HepG2 (cell line): Measurements from ENCODE around the gene ANO6. TPM values are rescaled to one million over a fixed set of nuclear protein-coding genes. Genes with fewer than 3 reads are reported as not detected.

ENCODE experiments used
- CBX5 ChIP-seq: sonication (generic); formaldehyde crosslinking; IDR thresholded peaks from 2 replicates; pipeline ENCODE4 v1.4.0; 2020; ENCODE audit warnings: missing genetic modification reagents, borderline replicate concordance
- CCDC6 ChIP-seq: sonication (generic); formaldehyde crosslinking; IDR thresholded peaks from 2 replicates; pipeline ENCODE4 v1.8.1; 2022; ENCODE audit warnings: mild to moderate bottlenecking, missing genetic modification reagents, moderate library complexity
- DPF2 ChIP-seq: sonication (generic); formaldehyde crosslinking; IDR thresholded peaks from 2 replicates; pipeline ENCODE4 v1.4.0; 2020; ENCODE audit warnings: mild to moderate bottlenecking, low read depth, missing genetic modification reagents, borderline replicate concordance
- ESRRA ChIP-seq: sonication (generic); formaldehyde crosslinking; IDR thresholded peaks from 2 replicates; pipeline ENCODE4 v1.5.1; 2020; ENCODE audit warnings: mild to moderate bottlenecking, low read depth, missing genetic modification reagents
- ETV5 ChIP-seq: IDR thresholded peaks from 2 replicates; pipeline ENCODE4 v1.6.1; 2018; ENCODE audit warnings: missing biosample characterization, missing genetic modification reagents, inconsistent platforms, borderline replicate concordance
- FOXA3 ChIP-seq: IDR thresholded peaks from 2 replicates; pipeline ENCODE4 v1.6.1; 2016; ENCODE audit warnings: missing genetic modification reagents, missing compliant biosample characterization
- GATAD2A ChIP-seq: IDR thresholded peaks from 2 replicates; pipeline ENCODE4 v1.6.1; 2016
- IRF2 ChIP-seq: IDR thresholded peaks from 2 replicates; pipeline ENCODE4 v1.6.1; 2018; ENCODE audit warnings: missing genetic modification reagents, missing compliant biosample characterization
- NFE2L1 ChIP-seq: sonication (generic); formaldehyde crosslinking; IDR thresholded peaks from 2 replicates; pipeline ENCODE4 v1.4.0; 2020; ENCODE audit warnings: missing genetic modification reagents, mild to moderate bottlenecking, borderline replicate concordance
- NR1H2 ChIP-seq: sonication (generic); formaldehyde crosslinking; IDR thresholded peaks from 2 replicates; pipeline ENCODE4 v1.8.1; 2022; ENCODE audit warnings: low read depth, missing genetic modification reagents, borderline replicate concordance
- POLR2A ChIP-seq, 2 experiments: IDR thresholded peaks; 2 replicates each; pipeline ENCODE4 v1.6.1; 2011; ENCODE audit warnings: low read depth in 2 of 2, low read length in 2 of 2, mild to moderate bottlenecking in 1 of 2, moderate library complexity in 1 of 2; ENCODE audit not compliant: insufficient read depth in 1 of 2
- POLR2G ChIP-seq: fragments of 200-400 bp; formaldehyde crosslinking; IDR thresholded peaks from 2 replicates; pipeline ENCODE4 v1.6.1; 2018; ENCODE audit warnings: mild to moderate bottlenecking, low read depth, low read length, moderate library complexity
- SALL1 ChIP-seq: sonication (generic); formaldehyde crosslinking; IDR thresholded peaks from 2 replicates; pipeline ENCODE4 v1.8.0; 2022; ENCODE audit warnings: mild to moderate bottlenecking, missing genetic modification reagents
- SKI ChIP-seq: fragments of 450-650 bp; IDR thresholded peaks from one replicate; pipeline ENCODE4 v1.6.1; 2018; ENCODE audit warnings: mild to moderate bottlenecking; ENCODE audit not compliant: partially characterized antibody
- TBX3 ChIP-seq: fragments of 450-650 bp; IDR thresholded peaks from 2 replicates; pipeline ENCODE4 v1.6.1; 2017; ENCODE audit warnings: antibody characterized with exemption, mild to moderate bottlenecking, inconsistent platforms, borderline replicate concordance
- ZC3H13 ChIP-seq: sonication (generic); formaldehyde crosslinking; IDR thresholded peaks from 2 replicates; pipeline ENCODE4 v1.8.1; 2023; ENCODE audit warnings: mild to moderate bottlenecking, missing genetic modification reagents, moderate library complexity
- ZNF24 ChIP-seq: fragments of 450-650 bp; IDR thresholded peaks from 2 replicates; pipeline ENCODE4 v1.6.1; 2017; ENCODE audit warnings: antibody characterized with exemption, mild to moderate bottlenecking
- ZNF451 ChIP-seq: sonication (generic); formaldehyde crosslinking; IDR thresholded peaks from 2 replicates; pipeline ENCODE4 v1.5.0; 2020; ENCODE audit warnings: mild to moderate bottlenecking, missing genetic modification reagents
- ZNF503 ChIP-seq: sonication (generic); formaldehyde crosslinking; IDR thresholded peaks from 2 replicates; pipeline ENCODE4 v1.4.0; 2020; ENCODE audit warnings: missing genetic modification reagents
- ZNF773 ChIP-seq: sonication (generic); formaldehyde crosslinking; IDR thresholded peaks from 2 replicates; pipeline ENCODE4 v1.4.0; 2020; ENCODE audit warnings: missing genetic modification reagents, borderline replicate concordance
- ZSCAN5A ChIP-seq: sonication (generic); formaldehyde crosslinking; IDR thresholded peaks from 2 replicates; pipeline ENCODE4 v1.8.0; 2022; ENCODE audit warnings: mild to moderate bottlenecking, missing genetic modification reagents, borderline replicate concordance
- polyA plus RNA-seq, 8 experiments: library from polyadenylated mRNA; depleted of rRNA in 3 of 8; stranded (reverse) in 7 of 8; unstranded in 1 of 8; fragments of >200 nt; fragmentation: Illumina TruSeq in 4 of 8; extraction: Trizol in 4 of 8; gene quantifications; 2 replicates each; pipeline versions ENCODE4 v1.2.1 to v1.2.3, GENCODE V29; 2011 to 2016; ENCODE audit warnings: low read depth in 4 of 8, missing spikeins in 1 of 8, mixed read lengths in 1 of 8; ENCODE audit not compliant: insufficient read depth in 1 of 8
- total RNA-seq, 5 experiments: library from RNA; depleted of rRNA; stranded (reverse); fragments of >200 nt; fragmentation: Illumina TruSeq; extraction: Trizol; gene quantifications; 2 replicates each; pipeline ENCODE4 v1.2.3, GENCODE V29; 2016; ENCODE audit warnings: low read depth in 1 of 5
- TF ChIP-seq, protein P1 (sequence below): sonication (generic); formaldehyde crosslinking; IDR thresholded peaks from 2 replicates; pipeline ENCODE4 v1.4.0; 2020; ENCODE audit warnings: missing genetic modification reagents, borderline replicate concordance
- TF ChIP-seq, protein P2 (sequence below): IDR thresholded peaks from 2 replicates; pipeline ENCODE4 v1.6.1; 2016; ENCODE audit warnings: low read depth, borderline replicate concordance

Gene ANO6
- total and polyA plus RNA-seq, 2 of the 13 experiments (the other 11 are each of a cell fraction or from before 2014, with no cell fraction given): 37.8 to 57.1 TPM

GRCh38 chr12:45260104-45260815 lies 44.4 kb downstream of the ANO6 start (continued):
- TF ChIP-seq ZNF503 (CRISPR knock-in tag): peak; percentile 69; the same call in 1 of the 2 replicates
- TF ChIP-seq POLR2A (IDR thresholded peaks at IDR 0.05; ENCODE audit: insufficient read depth in 1 of 2, low read depth in 2 of 2, low read length in 2 of 2): no peak
- TF ChIP-seq, protein P1, sequence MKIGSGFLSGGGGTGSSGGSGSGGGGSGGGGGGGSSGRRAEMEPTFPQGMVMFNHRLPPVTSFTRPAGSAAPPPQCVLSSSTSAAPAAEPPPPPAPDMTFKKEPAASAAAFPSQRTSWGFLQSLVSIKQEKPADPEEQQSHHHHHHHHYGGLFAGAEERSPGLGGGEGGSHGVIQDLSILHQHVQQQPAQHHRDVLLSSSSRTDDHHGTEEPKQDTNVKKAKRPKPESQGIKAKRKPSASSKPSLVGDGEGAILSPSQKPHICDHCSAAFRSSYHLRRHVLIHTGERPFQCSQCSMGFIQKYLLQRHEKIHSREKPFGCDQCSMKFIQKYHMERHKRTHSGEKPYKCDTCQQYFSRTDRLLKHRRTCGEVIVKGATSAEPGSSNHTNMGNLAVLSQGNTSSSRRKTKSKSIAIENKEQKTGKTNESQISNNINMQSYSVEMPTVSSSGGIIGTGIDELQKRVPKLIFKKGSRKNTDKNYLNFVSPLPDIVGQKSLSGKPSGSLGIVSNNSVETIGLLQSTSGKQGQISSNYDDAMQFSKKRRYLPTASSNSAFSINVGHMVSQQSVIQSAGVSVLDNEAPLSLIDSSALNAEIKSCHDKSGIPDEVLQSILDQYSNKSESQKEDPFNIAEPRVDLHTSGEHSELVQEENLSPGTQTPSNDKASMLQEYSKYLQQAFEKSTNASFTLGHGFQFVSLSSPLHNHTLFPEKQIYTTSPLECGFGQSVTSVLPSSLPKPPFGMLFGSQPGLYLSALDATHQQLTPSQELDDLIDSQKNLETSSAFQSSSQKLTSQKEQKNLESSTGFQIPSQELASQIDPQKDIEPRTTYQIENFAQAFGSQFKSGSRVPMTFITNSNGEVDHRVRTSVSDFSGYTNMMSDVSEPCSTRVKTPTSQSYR: peak; percentile 25; the same call in 1 of the 2 replicates
- TF ChIP-seq IRF2 (CRISPR knock-in tag): peak; percentile 74
- no peak for TF ChIP-seq ZC3H13 (CRISPR knock-in tag)
- peak; percentile 31 for TF ChIP-seq SKI
- peak; percentile 91 for TF ChIP-seq FOXA3 (CRISPR knock-in tag)
- TF ChIP-seq ETV5 (CRISPR knock-in tag): peak; percentile 73
- TF ChIP-seq ZSCAN5A (CRISPR knock-in tag): peak; percentile 90; the same call in 1 of the 2 replicates
- TF ChIP-seq CCDC6: peak; percentile 75; the same call in 1 of the 2 replicates
- TF ChIP-seq NR1H2 (CRISPR knock-in tag): peak; percentile 61; the same call in 1 of the 2 replicates
- no peak for TF ChIP-seq ZNF451
- TF ChIP-seq, protein P2, sequence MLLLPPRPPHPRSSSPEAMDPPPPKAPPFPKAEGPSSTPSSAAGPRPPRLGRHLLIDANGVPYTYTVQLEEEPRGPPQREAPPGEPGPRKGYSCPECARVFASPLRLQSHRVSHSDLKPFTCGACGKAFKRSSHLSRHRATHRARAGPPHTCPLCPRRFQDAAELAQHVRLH: peak; percentile 70; the same call in 1 of the 2 replicates
- TF ChIP-seq NFE2L1 (CRISPR knock-in tag): no peak
- TF ChIP-seq POLR2G: peak; percentile 46
- peak; percentile 67; the same call in 1 of the 2 replicates for TF ChIP-seq ESRRA (CRISPR knock-in tag)
- TF ChIP-seq ZNF773 (CRISPR knock-in tag): no peak
- TF ChIP-seq GATAD2A (CRISPR knock-in tag): peak; percentile 97
- TF ChIP-seq SALL1 (CRISPR knock-in tag): peak; percentile 92
- 0 out of 2 replicates have a peak, but pooled peaks have one; percentile 62 for TF ChIP-seq TBX3
- TF ChIP-seq CBX5 (CRISPR knock-in tag): peak; percentile 90
- no peak for TF ChIP-seq ZNF24
- peak; percentile 81; the same call in 1 of the 2 replicates for TF ChIP-seq DPF2
